Putamen (tissue), 1 donor: ENCODE results near the gene MYOG.

Experiments used
- DNase-seq: peaks from one replicate; pipeline ENCODE4 v3.0.0-alpha.2; 2016; ENCODE audit warnings: low spot score

The MYOG gene

DNA sequence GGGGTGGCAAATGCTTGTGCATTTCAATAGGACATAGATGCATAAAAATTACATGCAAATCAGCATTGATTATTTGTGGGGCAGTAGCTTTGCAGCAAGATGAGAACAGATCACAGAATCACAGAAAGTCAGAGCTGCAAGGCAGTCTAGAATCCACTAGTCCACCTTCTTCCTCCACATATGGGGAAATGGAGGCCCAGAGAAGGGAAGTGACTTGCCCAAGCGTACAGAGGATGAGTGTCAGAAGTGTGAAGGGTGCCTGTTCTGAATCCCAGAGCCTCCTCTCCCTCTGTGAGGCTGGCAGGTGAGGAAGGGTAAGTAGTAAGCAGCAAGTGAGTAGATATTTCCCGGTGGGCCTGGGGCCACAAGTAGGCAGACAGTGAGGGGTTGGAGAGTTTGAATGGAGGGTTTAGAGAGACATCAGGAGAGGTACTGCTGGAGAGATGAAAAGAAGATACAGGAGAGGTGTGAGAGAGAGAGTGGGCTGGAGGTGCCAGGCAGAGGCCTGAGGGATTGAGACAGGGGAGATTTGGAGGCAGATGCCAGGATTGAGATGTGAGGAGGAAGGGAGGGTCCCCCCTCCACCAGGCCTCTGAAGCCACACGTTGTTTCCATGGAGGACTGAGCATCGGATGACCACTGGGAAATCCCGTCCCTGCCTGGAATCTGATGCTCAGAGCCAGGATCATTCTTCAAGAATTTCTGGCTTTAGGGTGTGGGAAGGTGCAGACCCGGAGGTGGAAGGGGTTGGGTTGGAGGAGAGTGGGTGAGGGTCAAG, 4.8 kb upstream of the MYOG start:
- DNase-seq: no peak

- DNase-seq: no peak
These were observed 3.8 kb upstream of the MYOG start for GRCh38 chr1:203089651-203090045.

- DNase-seq: no peak
These were observed 3.3 kb upstream of the MYOG start for GRCh38 chr1:203089001-203089650.

DNA sequence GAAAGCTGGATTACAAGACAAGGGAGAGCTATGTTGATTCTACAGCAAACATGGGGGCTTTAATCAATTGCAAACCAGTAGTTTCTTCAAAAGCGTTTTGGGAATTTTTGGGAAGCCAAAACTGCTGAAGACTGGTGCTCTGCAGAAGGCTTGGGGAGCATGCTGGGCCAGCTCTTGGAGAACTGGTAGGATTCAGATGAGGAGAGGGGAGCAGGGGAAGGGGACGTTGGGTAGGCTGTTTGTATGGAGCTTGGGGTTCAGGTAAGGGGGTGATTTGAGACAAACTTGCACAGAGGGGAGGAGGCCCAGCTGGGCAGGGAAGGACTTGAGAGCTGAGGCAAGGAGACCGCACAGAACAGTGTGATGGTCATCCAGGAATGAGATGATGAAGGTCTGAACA, 2.6 kb upstream of the MYOG start:
- no peak for DNase-seq

- no peak for DNase-seq
These were observed 1.4 kb upstream of the MYOG start for GRCh38 chr1:203086992-203087763.

DNA sequence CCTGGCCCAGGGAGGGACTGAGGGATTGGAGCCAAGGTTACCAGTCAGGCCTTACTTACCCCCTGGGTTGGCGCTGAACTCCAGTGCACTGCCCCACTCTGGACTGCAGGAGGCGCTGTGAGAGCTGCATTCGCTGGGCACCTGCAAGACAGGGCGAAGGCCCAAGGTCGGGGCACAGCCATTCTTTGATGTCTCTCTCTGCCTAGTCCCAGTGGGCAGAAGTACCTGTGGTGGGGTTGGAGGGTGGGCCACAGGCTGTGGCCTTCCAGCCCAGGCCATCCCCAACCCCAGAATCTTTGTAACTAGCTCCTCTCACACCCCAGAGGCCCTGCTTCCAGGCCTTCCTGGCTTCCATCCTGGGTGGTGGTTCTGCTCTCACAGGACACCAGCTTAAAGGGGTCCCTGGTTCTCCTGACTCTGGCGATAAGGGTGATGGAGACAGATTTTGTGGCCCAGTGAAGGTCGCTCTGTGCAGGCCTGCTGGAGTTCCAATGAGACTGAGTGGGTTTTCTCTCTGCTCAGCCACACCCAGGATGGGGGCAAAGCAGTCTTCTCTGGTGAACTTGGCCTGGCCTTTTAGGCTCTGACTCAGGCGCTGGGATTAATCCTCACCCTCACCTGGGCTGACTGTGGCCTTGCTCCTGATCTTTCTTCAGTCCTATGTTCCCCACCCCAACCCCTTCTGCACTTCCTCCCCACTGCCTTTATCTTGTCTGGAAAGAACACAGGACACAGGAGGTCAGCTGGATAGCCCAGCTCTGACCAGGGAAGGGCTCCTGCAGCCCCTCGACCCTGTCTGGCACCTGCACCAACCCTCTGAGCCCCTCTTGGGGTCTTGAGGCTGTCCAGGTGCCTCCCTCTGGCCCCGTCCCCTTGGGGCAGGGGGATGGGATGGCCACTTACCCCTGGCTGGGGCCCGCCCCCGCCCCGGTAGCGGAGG, 954 bp downstream of the MYOG start:
- no peak for DNase-seq

DNA sequence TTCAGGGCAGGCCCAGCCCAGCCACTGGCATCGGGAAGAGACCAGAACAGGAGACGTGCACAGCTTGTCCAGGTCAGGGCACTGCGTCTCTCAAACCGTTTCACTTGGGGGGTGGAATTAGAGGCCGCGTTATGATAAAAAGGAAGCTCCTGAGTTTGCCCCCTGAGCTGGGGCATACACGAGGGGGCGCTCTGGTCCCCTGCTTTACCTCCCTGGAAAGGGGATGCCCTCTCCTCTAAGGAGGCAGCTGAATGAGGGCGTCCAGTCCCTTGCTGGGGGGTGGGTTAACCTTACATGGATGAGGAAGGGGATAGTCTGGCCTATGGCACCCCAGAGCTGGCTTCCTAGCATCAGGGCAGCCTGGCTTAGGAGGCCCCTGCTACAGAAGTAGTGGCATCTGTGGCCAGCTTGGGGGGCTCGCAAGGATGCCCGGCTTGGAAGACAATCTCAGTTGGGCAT, 2.3 kb downstream of the MYOG start:
- DNase-seq: no peak

GRCh38 chr1:203082571-203083462, 3.0 kb downstream of the MYOG start:
- no peak for DNase-seq

DNA sequence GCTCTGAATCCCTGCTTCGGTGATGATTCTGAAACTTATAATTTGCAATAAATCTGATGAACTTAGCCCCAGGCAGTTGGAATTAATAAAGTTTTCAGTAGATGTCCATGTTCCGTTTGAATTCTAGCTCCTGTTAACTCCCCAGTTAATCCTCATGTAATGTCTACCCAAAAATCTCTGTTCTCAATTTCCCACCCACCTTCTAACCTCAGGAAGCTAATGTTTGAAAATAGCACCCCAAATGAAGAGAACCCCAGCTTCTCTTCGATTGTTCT, 3.6 kb downstream of the MYOG start:
- no peak for DNase-seq

GRCh38 chr1:203081465-203082230, 4.2 kb downstream of the MYOG start:
- DNase-seq: no peak

- no peak for DNase-seq
These were observed 5.4 kb downstream of the MYOG start for GRCh38 chr1:203080456-203080855.

DNA sequence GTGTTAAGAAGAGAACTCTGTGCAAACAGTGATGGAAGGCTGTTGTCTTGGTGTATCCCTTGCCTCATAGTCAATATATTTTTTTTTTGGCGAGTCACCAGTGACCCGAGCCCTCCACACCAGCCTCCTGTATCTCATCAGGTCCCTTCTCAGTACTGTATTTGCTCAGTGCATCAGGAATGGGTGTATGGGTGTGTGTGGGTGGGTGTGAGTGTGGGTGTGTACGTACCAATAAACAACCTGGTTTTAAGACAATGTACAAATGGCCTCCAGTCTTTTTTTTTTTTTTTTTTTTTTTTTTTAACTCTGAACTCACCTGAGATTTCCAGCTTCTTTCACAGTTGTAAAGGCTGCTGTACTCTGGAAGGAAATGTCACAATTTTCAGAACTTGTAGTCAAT, 7.3 kb downstream of the MYOG start:
- DNase-seq: no peak

- DNase-seq: no peak
These were observed 7.9 kb downstream of the MYOG start for GRCh38 chr1:203077956-203078355.

DNA sequence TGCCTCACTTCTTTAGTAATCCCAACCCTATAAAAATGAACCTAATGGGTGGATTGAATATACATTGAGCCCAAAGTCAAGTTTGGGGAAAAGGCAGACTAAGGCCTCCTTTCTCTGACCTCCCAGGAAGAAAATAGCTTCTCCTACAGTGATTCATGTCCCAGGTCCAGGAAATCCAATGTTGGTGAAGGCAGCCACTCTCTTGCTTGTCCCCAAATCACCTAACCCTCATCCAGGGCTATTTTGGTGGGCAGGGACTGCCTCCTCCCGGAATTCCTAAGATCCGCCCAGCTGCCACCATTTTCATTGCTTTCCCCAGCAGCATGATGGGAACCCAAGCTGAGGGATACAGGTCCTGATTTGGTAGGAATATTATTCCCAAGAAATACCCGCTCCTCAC, 8.4 kb downstream of the MYOG start:
- DNase-seq: no peak

DNA sequence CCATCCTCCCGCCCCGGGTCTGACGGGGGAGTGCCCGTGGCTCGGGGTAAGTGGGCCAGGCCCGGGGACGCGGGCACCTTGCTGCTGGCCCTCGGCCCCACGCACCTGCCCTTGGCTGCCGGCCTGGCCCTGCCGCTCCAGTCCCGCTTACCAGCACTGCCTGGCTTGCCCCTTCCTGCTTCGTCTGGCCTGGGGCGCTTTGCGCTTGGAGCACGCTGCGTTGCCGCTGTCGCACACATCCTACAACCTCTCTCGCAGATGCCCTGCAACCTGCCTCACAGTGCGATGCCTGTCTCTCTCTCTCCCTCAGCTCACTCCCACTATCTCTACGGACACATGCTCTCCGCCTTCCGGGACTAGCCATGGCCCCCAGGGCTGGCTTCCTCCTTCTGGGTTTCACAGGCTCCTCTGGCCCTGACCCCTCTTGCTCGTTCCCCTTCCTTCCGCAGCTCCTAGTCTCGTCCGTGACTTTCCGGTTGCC, 9.7 kb downstream of the MYOG start:
- DNase-seq: no peak

DNA sequence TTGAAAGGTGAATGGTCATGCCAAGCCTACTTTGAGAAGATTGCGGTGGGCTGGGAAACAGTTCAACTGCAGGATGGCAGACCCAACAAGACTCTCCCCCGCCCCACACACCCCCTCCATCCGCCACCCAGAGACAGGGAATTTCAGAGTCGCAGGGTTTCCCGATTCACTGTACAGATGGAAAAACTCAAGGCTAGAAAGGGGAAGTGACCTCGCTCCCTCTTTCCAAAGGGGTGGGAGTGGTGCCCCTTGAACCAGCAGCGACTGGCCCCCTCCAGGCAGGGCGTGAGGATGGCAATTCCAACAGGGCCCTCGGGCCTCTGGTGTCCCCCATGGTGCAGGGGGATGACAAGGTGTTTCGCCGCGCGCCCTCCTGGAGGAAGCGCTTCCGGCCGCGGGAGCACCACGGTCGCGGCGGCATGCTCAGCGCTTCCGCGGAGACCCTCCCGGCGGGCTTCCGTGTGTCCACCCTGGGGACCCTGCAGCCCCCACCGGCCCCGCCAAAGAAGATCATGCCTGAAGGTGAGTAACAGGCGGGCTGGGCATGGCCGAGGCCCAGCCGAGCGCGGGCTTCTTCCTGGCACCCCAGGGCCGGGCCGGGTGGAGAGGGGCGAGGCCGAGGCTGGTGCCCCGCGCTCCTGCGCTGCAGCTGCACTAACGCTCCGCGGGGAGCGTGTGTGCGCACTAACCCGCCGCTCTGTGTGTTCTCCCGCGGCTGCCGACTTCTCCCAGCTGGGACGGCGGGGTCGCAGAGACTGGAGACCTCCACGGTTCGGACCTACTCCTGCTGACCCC, 10.4 kb downstream of the MYOG start:
- DNase-seq: no peak

- no peak for DNase-seq
These were observed 11.2 kb downstream of the MYOG start for GRCh38 chr1:203074610-203075009.

GRCh38 chr1:203073469-203073868, 12.3 kb downstream of the MYOG start:
- no peak for DNase-seq

DNA sequence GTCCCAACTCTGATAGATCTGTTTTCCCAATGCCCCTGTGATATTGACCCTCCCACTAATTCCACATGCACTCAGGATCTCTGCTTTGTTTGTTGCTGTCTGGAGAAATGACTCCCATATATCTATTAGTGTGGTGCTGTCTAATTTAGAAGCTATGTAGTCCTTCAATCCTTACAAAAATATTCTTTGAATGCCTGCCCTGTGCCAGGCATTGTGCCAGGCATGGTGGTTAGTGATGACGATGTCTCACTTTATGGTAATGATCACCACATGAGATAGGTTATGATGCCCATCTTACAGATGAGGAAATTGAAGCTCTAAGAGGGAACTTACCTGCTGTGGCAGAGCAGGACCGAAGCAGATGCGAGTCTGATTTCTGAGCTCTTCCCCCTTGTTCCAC, 12.9 kb downstream of the MYOG start:
- no peak for DNase-seq
